GM23338 (cell line): ENCODE data around the gene NIPBL. TPM values are rescaled to one million over a fixed set of nuclear protein-coding genes. Genes with fewer than 3 reads are reported as not detected.

Source experiments
- ATAC-seq: fragments of 200-7000 bp; cut with Tn5 transposase; 3 replicates; pipeline ENCODE4 v1.9.1; 2020
- DNase-seq: peaks from one replicate; pipeline ENCODE4 v3.0.0-alpha.2; 2015; ENCODE audit warnings: low spot score
- H2AFZ ChIP-seq: fragments of 200-600 bp; sonication (generic); 2 replicates; pipeline ENCODE4 v1.8.0; 2016; ENCODE audit warnings: antibody characterized with exemption, mild to moderate bottlenecking, moderate library complexity
- H3F3A ChIP-seq: fragments of 200-600 bp; sonication (generic); replicated peaks from 2 replicates; pipeline ENCODE4 v1.8.0; 2017; ENCODE audit warnings: antibody characterized with exemption, mixed run types, low read depth
- H3K27ac ChIP-seq: fragments of 200-600 bp; sonication (generic); 2 replicates; pipeline ENCODE4 v1.6.1; 2016; ENCODE audit warnings: low read depth
- H3K27me3 ChIP-seq: fragments of 200-600 bp; sonication (generic); 2 replicates; pipeline ENCODE4 v1.8.0; 2016; ENCODE audit warnings: mild to moderate bottlenecking, mixed run types, moderate library complexity; ENCODE audit not compliant: insufficient read depth
- H3K36me3 ChIP-seq: fragments of 200-600 bp; sonication (generic); 2 replicates; pipeline ENCODE4 v1.8.0; 2016; ENCODE audit warnings: mild to moderate bottlenecking; ENCODE audit not compliant: insufficient read depth
- H3K4me1 ChIP-seq: fragments of 200-600 bp; sonication (generic); 2 replicates; pipeline ENCODE4 v1.8.0; 2016; ENCODE audit warnings: mild to moderate bottlenecking, moderate library complexity; ENCODE audit not compliant: insufficient read depth
- H3K4me2 ChIP-seq: fragments of 200-600 bp; sonication (generic); 2 replicates; pipeline ENCODE4 v1.7.1; 2017; ENCODE audit warnings: mixed run types
- H3K4me3 ChIP-seq: fragments of 200-600 bp; sonication (generic); 2 replicates; pipeline ENCODE4 v1.6.1; 2016; ENCODE audit warnings: mixed run types
- H3K79me2 ChIP-seq: fragments of 200-600 bp; sonication (generic); replicated peaks from 2 replicates; pipeline ENCODE4 v1.8.0; 2017; ENCODE audit warnings: mild to moderate bottlenecking; ENCODE audit not compliant: insufficient read depth
- H3K9me2 ChIP-seq: fragments of 200-600 bp; sonication (generic); 2 replicates; pipeline ENCODE4 v1.8.0; 2017; ENCODE audit not compliant: insufficient read depth
- H4K20me1 ChIP-seq: fragments of 200-600 bp; sonication (generic); replicated peaks from 2 replicates; pipeline ENCODE4 v1.8.0; 2017; ENCODE audit warnings: mild to moderate bottlenecking; ENCODE audit not compliant: insufficient read depth
- H3K27ac Mint-ChIP-seq: 2 replicates; pipeline ENCODE4 v1.8.0; 2020; ENCODE audit warnings: inconsistent platforms, mild to moderate bottlenecking, moderate library complexity, mixed read lengths
- H3K27me3 Mint-ChIP-seq: 3 replicates; pipeline ENCODE4 v1.8.0; 2022; ENCODE audit warnings: low read depth, mild to moderate bottlenecking, moderate library complexity, mixed read lengths, inconsistent platforms; ENCODE audit not compliant: insufficient read depth, poor library complexity
- H3K36me3 Mint-ChIP-seq: 3 replicates; pipeline ENCODE4 v1.8.0; 2021; ENCODE audit warnings: low read depth, mild to moderate bottlenecking, inconsistent platforms, moderate library complexity, mixed read lengths
- H3K4me1 Mint-ChIP-seq: 3 replicates; pipeline ENCODE4 v1.8.0; 2020; ENCODE audit warnings: mild to moderate bottlenecking, inconsistent platforms, mixed read lengths
- H3K4me3 Mint-ChIP-seq: 3 replicates; pipeline ENCODE4 v1.8.0; 2021; ENCODE audit warnings: moderate library complexity, mild to moderate bottlenecking, inconsistent platforms, mixed read lengths
- H3K9me3 Mint-ChIP-seq: 3 replicates; pipeline ENCODE4 v1.8.0; 2020; ENCODE audit warnings: moderate library complexity, mild to moderate bottlenecking, inconsistent platforms, mixed read lengths
- CREB1 ChIP-seq: fragments of 250-450 bp; sonication (Bioruptor Pico); IDR thresholded peaks from 2 replicates; pipeline ENCODE4 v1.5.0; 2020; ENCODE audit warnings: low read depth, mild to moderate bottlenecking, moderate library complexity
- CTCF ChIP-seq, 2 experiments: fragments of 200-600 bp in 1 of 2; sonication (generic) in 1 of 2; conservative IDR thresholded peaks; 2 replicates each; pipeline versions ENCODE4 v1.5.1 to v1.6.1; 2016 to 2017; ENCODE audit warnings: antibody characterized with exemption in 2 of 2, low read depth in 2 of 2, mild to moderate bottlenecking in 2 of 2, moderate library complexity in 1 of 2
- ETS1 ChIP-seq: IDR thresholded peaks from 2 replicates; pipeline ENCODE4 v1.6.1; 2016; ENCODE audit warnings: antibody characterized with exemption
- JUNB ChIP-seq: IDR thresholded peaks from one replicate; pipeline ENCODE4 v1.6.1; 2016; ENCODE audit warnings: antibody characterized with exemption; ENCODE audit not compliant: unreplicated experiment
- NANOG ChIP-seq: IDR thresholded peaks from 2 replicates; pipeline ENCODE4 v1.6.1; 2016; ENCODE audit warnings: antibody characterized with exemption, borderline replicate concordance
- POLR2AphosphoS5 ChIP-seq: IDR thresholded peaks from 2 replicates; pipeline ENCODE4 v1.6.1; 2016; ENCODE audit warnings: antibody characterized with exemption, low read depth
- REST ChIP-seq: IDR thresholded peaks from one replicate; pipeline ENCODE4 v1.6.1; 2018; ENCODE audit warnings: antibody characterized with exemption; ENCODE audit not compliant: unreplicated experiment
- STAT1 ChIP-seq: IDR thresholded peaks from one replicate; pipeline ENCODE4 v1.6.1; 2016; ENCODE audit warnings: antibody characterized with exemption; ENCODE audit not compliant: unreplicated experiment
- ZNF331 ChIP-seq: fragments of 250-450 bp; sonication (Bioruptor Pico); IDR thresholded peaks from 2 replicates; pipeline ENCODE4 v1.5.0; 2020; ENCODE audit warnings: low read depth, mild to moderate bottlenecking, moderate library complexity
- ZNF462 ChIP-seq: fragments of 250-450 bp; sonication (Bioruptor Pico); IDR thresholded peaks from 2 replicates; pipeline ENCODE4 v1.5.0; 2020; ENCODE audit warnings: mild to moderate bottlenecking, moderate library complexity
- polyA plus RNA-seq: library from polyadenylated mRNA; unstranded; fragments of >200 nt; fragmentation: Nextera tagmentation; extraction: Ambion mirVana; gene quantifications from 2 replicates; pipeline ENCODE4 v1.2.1, GENCODE V29; 2016
- total RNA-seq: library from RNA; depleted of rRNA; stranded (reverse); fragments of >200 nt; shearing (Covaris generic); gene quantifications from 2 replicates; pipeline ENCODE4 v1.2.3, GENCODE V29; 2014

The NIPBL gene
- total and polyA plus RNA-seq, 2 experiments from 2014 or later, result 44.2 to 51.4 TPM

- no peak for TF ChIP-seq ZNF462 (CRISPR knock-in tag)
- no peak for TF ChIP-seq NANOG
- no peak for TF ChIP-seq REST
- TF ChIP-seq STAT1, result no peak
- no peak for TF ChIP-seq ZNF331 (CRISPR knock-in tag)
- TF ChIP-seq ETS1, result no peak
- no peak for TF ChIP-seq CREB1 (CRISPR knock-in tag)
- no peak for TF ChIP-seq CTCF (conservative IDR thresholded peaks at IDR 0.05; ENCODE audit: low read depth in 2 of 2)
- no peak for TF ChIP-seq JUNB
- TF ChIP-seq POLR2AphosphoS5, result no peak
- DNase-seq (peak; percentile 75), ATAC-seq (peak; percentile 95)
- Histone ChIP-seq H3F3A (no peaks in the 10 kb centered on the region), H3K79me2 (no peaks in the 10 kb centered on the region), H3K9me2 (peaks cover 5% of the 10 kb centered on the region; the same call in 1 of the 2 replicates), H3K4me1 (0 out of 2 replicates have a peak, but pooled peaks cover 4% of the 10 kb centered on the region), H3K27me3 (no peaks in the 10 kb centered on the region), H4K20me1 (no peaks in the 10 kb centered on the region), H3K36me3 (no peaks in the 10 kb centered on the region), H3K27ac (no peak overlapping the region), H3K4me2 (no peak overlapping the region), H2AFZ (peak overlapping the region; percentile 44), H3K4me3 (no peak overlapping the region)
- H3K4me3 Mint-ChIP-seq, result no peak overlapping the region
- H3K9me3 Mint-ChIP-seq, result no peaks in the 10 kb centered on the region; the same call in 1 of the 3 replicates
- H3K36me3 Mint-ChIP-seq, result no peaks in the 10 kb centered on the region
- peaks cover 2% of the 10 kb centered on the region for H3K27me3 Mint-ChIP-seq
- H3K27ac Mint-ChIP-seq, result peak overlapping the region; percentile 97
- H3K4me1 Mint-ChIP-seq, result peaks cover 12% of the 10 kb centered on the region; the same call in 2 of the 3 replicates
Measured at GRCh38 chr5:36854402-36855140, 22.0 kb upstream of the NIPBL start.
